ENCODE measurements around the gene PARP3.
A peak's percentile ranks its signal among the peaks of the same experiment; 100 is the strongest.
"Not testable (repeated sequence)": the region's sequence is repeated elsewhere in the genome, so short reads cannot be mapped to it uniquely, and the experiment has no call there.

Gene PARP3

DNA sequence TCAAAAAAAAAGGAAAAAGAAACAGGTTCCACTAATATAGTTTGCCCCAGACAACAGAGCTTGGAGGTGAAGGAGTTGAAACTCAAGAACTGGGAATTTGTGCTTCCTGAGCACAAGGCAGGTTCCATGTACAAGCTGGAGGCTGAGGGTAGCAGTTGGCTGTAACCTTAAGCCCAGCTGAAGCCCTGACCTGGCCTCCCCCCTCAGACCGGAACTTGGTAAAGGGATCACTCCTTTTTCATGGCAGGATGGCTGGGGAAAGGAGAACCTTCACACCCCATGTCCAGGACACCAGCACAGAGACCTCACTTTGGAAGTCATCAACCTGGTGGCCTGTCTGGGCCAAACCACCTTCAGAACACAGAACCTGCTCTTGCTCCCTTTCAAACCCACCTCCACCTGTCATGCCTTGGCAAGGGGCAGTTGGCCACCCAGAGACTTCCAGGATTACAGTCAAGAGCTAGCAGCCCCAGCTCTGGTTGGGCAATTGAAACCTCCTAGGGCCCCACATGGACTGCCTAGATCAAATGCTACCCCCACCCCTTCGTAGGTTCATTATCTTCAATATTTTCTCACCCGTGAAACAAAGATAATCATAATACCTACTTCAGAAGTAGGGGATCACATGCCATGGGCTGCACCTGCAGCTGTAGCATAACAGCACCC, 50.0 kb downstream of the PARP3 start:
- ATAC-seq (no peak), DNase-seq (no peak)
- Mint-ChIP-seq H3K4me1 (peaks cover 38% of the 10 kb centered on the region), H3K27ac (peak overlapping the region; percentile 100), H3K27me3 (no peaks in the 10 kb centered on the region), H3K36me3 (ENCODE audit: low read depth) (peaks cover 43% of the 10 kb centered on the region), H3K9me3 (no peaks in the 10 kb centered on the region), H3K4me3 (peak overlapping the region; percentile 100)

DNA sequence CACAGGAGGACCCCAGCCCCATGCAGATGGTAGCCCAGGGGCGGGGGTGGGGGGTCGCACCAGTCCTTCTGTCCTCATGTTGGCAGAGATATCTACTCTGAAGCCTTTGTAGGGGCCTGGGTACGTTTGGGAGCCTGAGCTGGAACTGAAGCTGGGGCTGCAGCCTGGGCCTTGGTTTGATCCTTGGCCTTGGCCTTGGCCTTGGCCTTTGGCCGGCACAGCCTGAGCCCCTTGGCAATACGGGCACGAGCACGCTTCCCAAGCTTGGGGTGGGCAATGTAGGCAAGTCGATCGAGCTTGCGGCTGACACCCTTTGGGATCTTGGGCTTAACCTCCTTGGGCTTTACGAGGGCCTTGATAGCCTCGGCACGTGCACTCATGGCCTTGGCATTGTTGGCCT, 51.5 kb downstream of the PARP3 start:
- not testable (repeated sequence) for H3K9me3 Mint-ChIP-seq, DNase-seq, ATAC-seq, H3K27me3 Mint-ChIP-seq
- peaks cover 43% of the 10 kb centered on the region for H3K36me3 Mint-ChIP-seq (ENCODE audit: low read depth)
- peak overlapping the region; percentile 100 for H3K4me3 Mint-ChIP-seq
- H3K4me1 Mint-ChIP-seq: peaks cover 38% of the 10 kb centered on the region
- peak overlapping the region; percentile 100 for H3K27ac Mint-ChIP-seq

DNA sequence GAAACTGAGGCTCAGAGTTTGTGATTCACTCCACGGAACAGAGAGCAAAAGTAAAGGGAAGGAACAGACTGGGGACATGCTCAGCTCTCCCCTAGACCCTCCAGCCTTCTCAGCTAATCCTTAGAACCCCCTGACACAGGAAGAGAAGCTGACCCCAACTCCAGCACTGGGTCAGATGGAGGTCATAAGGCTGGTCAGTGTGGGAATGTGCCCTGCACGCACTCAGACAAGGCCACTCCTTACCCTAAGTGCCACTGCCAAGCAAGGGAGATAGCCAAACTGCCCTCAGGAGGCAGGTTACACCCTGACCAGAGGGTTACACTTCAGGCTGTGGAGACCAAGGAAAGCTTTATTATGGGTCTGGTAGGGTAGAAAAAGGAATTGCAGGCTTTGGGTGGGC, 52.4 kb downstream of the PARP3 start:
- no peaks in the 10 kb centered on the region for H3K9me3 Mint-ChIP-seq
- H3K4me3 Mint-ChIP-seq: peak overlapping the region; percentile 100
- peak overlapping the region; percentile 100 for H3K27ac Mint-ChIP-seq
- DNase-seq: no peak
- no peak for ATAC-seq
- H3K27me3 Mint-ChIP-seq: no peaks in the 10 kb centered on the region
- peaks cover 38% of the 10 kb centered on the region for H3K4me1 Mint-ChIP-seq
- peaks cover 41% of the 10 kb centered on the region for H3K36me3 Mint-ChIP-seq (ENCODE audit: low read depth)

DNA sequence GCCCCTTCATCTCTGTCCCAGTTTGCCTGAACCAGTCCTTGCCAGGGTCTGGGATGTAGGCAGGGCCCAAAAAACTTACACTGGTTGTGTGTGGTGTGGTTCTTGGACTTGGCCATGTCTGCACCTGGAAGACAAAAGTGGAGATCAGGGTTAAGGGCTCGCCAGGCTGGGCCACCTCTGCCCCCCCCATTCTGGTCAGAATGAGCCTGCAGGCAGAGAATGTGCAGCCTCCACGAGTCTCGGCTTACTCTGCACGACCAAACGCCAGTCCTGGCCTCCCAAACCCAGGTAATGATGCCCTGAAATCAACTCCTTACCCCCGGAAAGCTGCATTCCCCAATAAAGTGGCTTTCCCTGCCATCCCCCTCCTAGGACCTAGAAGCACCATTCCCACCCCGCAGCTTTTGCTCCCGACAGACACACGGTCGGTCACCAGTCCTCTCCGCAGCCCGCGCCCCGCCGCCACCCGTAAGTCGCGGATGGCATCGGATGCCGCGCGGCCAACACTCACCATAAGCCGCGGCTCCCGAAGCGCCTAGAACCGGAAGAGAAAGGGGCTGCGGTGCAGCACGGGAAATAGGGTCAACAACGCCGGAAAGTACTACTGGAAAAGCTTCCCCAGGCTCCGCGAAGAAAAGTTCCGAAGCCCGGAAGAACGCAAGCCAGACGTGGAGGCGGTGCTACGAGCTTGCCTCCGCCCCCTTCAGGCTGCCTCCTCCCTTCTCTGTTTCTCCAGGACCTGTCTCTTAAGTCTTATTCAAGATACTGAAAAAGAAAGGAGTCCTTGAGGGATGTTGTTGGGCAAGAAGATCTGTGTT, 53.4 kb downstream of the PARP3 start, which contains the start of gene RPL29:
RPL29 (minus strand) TSS at position 550 of the 818 bp plus-strand sequence; CDS start at position 116, 434 bp downstream.
- peaks cover 4% of the 10 kb centered on the region for H3K27me3 Mint-ChIP-seq
- peaks cover 38% of the 10 kb centered on the region for H3K4me1 Mint-ChIP-seq
- no peaks in the 10 kb centered on the region for H3K9me3 Mint-ChIP-seq
- peak; percentile 89 for ATAC-seq
- H3K4me3 Mint-ChIP-seq: peak within 1 kb of the TSS; percentile 100
- H3K36me3 Mint-ChIP-seq (ENCODE audit: low read depth): peaks cover 41% of the 10 kb centered on the region
- H3K27ac Mint-ChIP-seq: peak within 1 kb of the TSS; percentile 100
- DNase-seq: peak; percentile 91

DNA sequence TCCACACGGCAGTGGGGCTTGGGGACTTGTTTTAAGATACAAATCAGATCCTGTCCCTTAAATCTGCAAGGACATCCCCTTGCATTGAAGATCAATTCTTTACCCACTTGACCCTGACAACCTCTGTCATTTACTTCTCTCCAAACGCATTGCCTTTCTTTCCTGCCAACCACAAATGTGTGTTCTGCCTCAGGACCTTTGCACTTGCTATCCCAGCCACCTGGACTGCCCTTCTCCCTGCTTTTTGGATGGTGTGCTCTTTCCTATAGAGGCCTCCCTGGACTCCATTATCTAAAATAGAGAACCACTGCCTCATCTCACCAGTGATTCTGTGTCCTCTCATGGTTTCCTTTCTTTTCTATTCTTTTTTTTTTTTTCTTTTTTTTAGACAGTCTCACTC, 55.0 kb downstream of the PARP3 start:
- no peak overlapping the region for H3K27ac Mint-ChIP-seq
- no peak overlapping the region for H3K4me3 Mint-ChIP-seq
- ATAC-seq: no peak

DNA sequence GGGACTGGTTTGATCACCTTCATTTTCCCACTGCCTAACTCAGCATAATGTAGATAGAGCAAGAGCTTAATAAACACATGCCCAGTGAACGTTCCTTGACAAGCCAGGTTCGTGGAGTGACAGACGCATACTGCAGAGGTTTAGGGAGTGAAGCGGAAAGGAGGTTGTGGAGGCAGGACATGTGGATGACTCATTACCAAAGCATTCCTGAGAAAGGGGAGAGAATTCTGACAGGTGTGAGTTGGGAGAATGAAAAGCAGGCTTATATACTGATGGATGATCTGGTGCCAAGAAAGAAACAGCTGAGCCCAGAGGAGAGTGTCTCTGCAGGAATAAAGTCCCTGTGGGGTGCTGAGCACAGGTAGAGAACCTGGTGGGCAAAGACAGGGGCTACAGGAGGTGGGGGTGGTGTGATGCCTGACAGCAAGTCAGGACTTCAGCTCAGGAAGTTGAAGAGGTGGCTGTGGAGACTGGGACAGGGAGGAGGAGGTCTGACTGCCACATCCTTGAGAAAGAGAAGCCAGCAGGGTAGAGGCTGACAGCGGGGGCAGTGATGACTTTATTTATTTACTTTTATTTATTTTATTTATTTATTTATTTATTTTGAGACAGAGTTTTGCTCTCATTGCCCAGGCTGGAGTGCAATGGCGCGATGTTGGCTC, 55.9 kb downstream of the PARP3 start:
- peaks cover 28% of the 10 kb centered on the region for H3K4me1 Mint-ChIP-seq
- no peaks in the 10 kb centered on the region for H3K9me3 Mint-ChIP-seq
- ATAC-seq: no peak
- no peak for DNase-seq
- H3K4me3 Mint-ChIP-seq: no peak overlapping the region
- peaks cover 27% of the 10 kb centered on the region for H3K36me3 Mint-ChIP-seq (ENCODE audit: low read depth)
- no peak overlapping the region for H3K27ac Mint-ChIP-seq
- peaks cover 4% of the 10 kb centered on the region for H3K27me3 Mint-ChIP-seq

More for the DNA sequence above, 55.0 kb downstream of the PARP3 start:
- Mint-ChIP-seq H3K27me3 (peaks cover 4% of the 10 kb centered on the region), H3K36me3 (ENCODE audit: low read depth) (peaks cover 35% of the 10 kb centered on the region), H3K9me3 (no peaks in the 10 kb centered on the region), H3K4me1 (peaks cover 36% of the 10 kb centered on the region)
- DNase-seq: no peak

Data from activated naive CD8-positive, alpha-beta T cell treated with anti-CD3 and anti-CD28 coated beads, Interleukin-2, amount 50 U/mL, for 24 hours (primary cell).